Stimulated activated CD4-positive, alpha-beta T cell treated with anti-CD3 and anti-CD28 coated beads, TNF-alpha, amount 100 ng/mL, for 1 hour (primary cell): ENCODE measurements around the gene HS1BP3.

ENCODE experiments used
- DNase-seq, 3 donors: peaks; one replicate each; pipeline ENCODE4 v3.0.0-alpha.2; 2020; ENCODE audit warnings: low read depth in 3 of 3, low spot score in 1 of 3

HS1BP3 gene

DNA sequence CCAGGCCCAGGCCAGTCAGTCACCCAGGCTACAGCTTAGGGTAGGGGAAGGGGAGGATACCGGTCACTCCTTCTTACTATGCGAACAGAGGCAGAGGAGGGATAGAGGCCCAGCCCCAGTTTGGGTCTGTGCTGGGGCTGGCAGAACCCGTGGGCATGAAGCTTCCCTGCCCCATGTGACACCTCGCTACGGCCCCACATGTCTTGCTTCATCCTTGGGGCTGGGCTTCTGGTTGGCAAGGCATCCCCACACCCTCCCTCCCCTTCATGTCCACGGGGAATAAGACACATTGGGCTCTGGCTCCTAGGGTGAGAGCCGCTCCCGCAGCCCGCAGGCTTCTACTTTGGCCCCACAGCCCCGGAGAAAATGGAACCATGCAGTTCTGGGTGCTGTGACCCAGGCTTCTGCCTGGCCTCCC lies 32.4 kb downstream of the HS1BP3 start:
- DNase-seq, result no peak

DNA sequence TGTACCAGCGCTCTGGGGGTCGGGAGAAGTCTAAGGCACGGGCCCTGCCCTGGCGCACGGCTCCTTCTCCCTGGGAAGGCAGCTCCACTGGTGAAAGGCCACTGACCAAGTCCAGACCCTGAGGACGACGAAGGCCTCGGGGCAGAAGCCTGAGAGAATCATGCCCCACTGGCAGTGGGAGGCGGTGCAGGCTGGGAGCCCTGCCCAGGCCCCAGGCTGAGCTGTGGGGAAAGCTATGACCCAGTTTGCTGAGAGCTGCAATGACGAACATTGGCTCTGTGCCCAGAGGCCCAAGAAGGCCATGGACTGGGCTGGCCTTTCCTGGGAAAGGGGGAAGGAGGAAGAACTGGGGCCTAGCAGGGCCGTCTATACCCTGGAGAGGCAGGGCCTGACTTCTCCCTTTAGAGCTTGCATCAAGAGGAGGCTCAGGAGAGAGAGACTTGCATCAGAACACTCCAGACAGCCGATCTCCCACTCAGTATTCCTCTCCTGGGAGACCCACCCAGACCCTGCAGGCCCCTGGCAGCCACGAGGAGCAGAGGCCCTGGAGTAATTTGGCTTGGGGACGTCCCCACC lies 32.9 kb downstream of the HS1BP3 start:
- no peak for DNase-seq

DNA sequence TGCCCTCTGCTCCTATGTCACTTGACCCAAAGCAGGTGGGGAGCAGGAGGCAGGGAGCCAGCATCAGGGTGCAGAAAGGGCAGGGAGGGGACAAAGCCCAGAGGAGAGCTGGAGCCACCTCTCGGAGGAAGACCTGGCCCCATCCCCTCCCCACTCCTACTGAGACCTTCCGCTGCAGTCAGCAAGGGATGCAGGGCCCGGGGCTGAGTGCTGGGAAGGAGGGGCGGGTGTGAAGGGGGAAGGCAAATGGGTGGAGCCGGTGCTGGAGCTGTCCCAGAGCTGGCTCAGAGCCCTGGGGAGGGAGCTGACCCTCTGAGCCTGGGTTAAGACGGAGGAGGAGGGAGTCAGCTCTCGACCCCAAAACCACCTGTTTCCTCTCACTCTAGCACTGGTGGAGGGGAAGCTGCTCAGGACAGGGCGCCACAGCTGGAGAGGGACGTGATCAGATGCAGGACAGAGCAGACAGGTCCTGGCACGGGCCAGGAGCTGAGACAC lies 33.8 kb downstream of the HS1BP3 start:
- no peak for DNase-seq

DNA sequence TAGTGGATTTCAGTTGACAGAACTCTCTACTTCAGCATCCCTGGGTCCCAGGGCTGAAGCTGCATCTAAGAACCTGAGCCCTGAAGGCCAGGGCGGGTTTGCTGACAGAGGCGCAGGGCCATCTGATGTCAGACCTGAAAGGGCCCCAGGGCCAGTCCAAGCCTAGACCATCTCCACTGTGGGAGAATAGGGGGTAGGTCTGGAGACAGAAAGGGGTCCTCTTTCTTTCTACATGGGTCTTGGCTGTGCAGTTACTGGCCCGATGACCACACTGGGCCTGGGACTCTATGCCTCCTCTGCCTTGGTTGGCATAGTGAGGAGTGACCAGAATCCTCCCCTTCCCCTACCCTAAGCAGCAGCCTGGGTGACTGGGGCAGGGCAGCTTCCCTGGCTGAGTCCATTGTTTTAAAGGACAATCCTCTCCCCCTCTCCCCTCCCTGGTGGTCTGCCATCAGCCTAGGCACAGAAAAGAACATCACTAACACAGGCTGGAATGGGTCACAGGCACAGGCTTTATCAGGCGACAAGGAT lies 34.5 kb downstream of the HS1BP3 start:
- DNase-seq, result no peak

DNA sequence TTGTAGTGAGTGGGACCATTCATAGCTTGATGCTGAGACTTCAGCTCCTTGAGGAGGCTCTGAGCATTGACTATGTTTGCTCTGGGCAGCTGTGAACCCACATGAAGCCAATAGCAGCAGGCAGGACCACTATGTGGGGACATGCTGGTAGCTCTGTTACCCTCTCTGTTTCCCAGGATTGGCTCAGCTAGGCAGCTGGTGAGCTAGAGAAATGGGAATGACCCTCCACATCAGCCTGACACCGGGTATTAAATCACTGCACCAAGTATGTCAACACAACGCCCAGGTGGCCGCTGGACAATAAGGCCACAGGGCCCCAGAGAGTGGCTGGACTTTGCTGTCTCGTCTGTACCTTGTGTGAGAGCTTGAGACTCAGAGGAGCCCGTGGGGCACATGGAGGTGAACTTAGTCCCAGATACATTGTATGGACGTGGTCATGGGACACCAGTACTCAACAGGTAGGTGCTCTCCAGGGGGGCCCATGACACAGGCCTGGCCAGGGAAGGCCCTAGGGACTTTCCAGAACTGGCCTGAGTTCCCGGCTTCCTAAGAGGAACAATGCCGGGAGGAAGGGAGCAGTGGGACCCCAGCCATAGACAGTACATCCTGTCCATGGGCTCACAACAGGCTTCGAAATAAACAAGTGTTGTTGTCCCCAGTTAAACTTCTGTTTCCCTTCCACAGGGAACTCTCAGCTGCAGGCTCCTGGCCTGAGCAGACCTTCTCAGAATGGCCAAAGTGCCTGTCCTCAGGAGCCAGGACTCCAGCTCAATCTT lies 35.2 kb downstream of the HS1BP3 start:
- no peak for DNase-seq

DNA sequence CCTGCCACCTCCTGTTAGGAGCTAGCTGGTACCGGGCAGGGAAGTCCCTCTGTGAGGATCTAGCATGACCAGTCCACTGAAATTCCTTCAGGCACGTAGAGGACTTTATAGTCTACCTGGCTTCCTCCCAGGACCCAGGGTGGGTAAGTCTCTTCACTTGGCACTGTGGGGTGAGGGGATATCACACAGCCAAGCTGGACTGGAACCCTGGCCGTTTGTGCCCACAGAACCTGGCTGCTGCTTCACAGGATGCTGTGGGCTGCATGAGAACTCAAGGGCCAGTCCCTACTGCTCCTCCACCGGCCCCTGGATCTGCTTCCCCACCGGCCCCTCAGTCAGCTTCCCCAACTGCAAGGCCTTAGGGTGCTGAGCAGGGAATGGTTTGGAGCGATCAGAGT lies 35.8 kb downstream of the HS1BP3 start:
- DNase-seq, result no peak

DNA sequence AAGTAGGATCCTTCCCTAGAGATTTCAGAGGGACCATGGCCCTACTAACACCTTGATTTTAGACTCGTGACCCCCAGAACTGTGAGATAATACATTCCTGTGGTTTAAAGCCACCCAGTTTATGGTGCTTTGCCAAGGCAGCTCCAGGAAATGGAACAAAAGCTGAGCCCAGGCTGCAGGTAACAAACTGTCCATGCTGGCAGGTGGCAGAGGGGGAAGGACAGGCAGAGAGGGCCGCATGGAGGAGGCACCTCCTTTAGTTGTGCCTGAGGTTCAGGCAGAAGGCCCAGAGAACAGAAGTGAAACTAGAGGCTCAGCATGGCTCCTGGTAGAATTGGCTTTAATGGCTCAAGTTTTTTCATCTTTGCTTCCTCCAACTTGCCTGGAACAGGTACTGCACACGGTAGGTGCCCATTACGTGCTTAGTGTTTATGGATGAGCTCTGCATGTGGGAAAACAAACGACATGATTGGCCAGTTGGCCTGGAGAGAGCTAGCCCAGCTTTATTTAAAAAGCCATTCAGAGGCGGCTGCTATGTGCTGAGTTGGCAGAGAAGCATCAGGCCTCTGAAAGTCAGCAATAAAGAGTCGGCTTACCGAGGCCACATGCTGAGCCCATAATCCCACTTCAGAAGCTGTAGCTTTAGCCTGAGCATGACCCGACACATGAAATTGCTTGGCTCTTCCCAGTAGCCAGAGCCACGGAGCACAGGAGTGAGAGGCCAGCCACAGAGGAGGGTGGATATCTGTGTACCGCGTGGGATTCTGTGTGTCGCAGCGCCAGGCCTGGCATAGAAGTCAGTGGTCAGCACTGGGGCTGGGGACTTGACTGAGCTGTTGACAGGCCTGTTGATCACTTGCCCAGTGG lies 36.5 kb downstream of the HS1BP3 start:
- no peak for DNase-seq

DNA sequence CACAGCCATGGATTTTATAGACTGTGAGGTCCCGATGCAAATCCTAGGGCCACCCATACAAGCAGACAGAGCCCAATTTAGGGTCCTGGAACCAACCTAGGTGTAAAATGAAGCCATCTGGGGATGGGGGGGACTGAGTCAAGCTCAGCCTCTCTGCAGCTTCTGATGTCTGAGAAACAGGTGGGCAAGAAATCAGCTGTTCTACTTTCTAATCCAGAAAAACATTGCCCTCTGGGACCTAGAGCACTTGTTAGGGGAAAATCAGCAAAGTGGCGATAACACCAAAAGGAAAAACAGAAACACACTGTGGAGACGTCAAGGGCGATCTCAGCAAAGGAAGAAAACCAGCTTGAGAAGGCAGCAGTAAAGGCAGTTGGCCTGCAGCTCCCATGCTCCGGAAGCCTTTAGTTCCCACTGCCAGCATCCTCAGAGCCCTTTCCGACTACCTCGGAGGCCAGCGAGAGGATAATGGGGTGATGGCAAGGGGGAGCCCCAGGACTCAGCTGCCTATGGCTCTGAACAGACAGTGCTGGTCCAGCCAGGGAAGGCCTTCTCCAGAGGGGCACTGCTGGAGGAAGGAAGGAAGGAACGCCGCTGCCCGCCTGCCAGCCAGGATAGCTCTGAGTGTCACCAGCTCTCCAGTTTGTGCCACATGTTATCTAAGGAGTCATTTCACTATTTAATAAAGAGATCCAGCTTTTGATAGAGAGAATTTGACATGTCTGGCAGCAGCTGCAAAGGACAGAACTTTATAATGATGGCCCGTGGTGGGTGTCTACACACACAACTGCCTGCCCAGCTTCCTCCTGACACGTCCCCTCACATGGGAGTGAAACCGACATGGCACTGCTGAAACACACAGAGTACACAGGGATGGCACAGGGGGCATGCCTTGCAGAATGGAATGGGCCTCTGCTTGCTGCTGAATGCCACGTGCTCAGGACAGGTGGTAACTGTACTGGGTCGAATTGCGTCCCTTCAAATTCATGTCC lies 37.7 kb downstream of the HS1BP3 start:
- DNase-seq, result no peak

DNA sequence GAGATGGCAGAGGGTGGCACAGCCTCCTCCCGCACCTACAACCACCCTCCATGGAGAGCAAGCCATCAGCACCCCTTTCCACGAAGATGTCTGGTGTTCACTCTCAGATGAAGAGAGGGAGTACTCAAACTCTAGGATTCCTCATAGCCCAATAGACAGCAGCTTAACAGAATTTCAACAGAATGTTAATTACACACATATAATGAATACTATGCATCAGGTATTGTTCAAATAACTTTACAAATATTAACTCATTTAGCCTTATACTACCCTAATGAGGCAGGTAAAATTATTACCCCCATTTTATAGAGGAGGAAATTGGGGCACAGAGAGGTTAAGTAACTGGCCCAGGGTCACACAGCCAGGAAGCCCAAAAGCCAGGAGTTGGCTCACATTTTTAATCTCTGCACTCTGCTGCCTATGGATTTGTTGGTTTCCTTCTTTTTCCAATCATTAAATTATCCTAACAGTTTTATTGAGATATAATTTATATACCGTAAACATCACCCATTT lies 39.0 kb downstream of the HS1BP3 start:
- no peak for DNase-seq

DNA sequence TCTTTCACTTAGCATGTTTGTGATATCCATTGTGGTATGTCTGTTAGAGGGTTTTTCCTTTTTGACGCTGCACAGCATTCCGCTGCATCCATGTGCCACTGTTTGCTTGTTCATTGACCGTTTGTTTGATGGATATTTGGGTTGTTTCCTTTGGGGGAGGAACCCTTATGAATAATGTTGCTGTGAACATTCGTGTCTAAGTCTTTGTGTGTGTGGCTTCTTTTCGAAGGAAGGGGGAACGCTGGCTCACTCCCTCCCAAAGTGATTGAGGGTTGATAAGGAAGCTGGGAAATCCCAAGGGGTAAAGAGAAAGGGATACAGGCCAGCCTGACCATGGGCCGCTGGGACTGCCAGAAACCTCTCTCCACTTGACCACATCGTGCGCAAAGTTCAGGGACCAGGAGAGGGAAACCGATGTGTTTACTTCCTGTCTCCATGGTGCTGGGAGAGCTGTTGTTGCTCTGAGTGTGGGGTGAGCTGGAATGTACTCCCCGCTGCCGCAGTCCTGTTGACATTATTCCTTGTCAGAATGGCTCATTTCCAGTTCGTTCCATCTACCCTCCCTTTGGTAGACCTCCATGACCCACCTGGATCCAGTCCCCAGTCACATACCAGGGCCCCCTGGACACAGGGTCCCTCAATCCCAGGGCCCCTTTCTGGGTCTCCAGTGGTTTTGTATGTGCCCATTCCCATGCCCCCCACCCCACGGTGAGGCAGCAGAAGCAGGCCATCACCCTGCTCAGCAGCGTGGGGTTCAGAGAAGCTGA lies 39.6 kb downstream of the HS1BP3 start:
- no peak for DNase-seq

DNA sequence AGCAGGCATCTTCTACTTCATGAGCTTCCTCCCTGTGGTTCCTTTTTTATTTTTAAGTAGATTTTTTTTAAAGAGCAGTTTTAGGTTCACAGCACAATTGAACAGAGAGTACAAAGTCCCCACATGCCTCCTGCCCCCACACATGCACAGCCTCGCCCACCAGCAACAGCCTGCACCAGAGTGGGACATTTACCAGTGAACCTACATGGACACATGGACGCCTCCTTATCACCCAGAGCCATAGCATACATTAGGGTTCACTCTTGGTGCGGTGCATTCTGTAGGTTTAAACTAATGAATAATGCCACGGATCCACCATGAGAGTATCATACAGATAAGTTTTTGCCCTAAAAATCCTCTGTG lies 40.9 kb downstream of the HS1BP3 start:
- DNase-seq, result no peak

DNA sequence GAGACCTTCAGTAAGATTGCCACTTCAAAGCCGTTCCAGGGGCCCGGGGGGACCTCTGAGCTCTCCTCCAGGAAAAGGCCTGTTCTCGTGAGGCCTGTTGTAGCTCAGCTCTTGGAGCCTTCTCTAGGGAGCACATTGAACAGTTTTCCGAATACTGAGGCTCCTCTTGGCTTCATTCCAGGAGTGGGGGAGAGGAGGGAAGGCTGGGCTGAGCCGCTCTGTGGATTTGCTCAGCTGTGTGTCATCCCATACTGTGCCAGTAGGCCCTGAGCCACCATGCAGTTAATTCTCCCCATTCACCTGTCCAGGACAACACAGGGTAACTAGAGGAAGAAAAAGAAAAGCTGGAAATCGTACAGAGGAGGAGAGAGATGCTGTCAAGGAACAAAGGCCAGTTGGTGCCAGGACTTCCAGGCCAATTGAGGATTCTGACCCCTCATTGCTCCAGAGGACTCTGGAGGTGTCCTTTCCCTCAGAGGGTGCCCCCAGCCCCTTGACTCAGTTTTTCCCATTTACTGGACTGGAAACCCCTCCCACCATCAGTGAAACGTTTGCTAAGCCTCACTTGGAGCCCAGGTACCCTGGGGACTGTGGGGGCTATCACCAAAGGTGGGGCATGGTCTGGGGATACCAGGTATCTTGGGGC lies 41.4 kb downstream of the HS1BP3 start:
- DNase-seq, result no peak

DNA sequence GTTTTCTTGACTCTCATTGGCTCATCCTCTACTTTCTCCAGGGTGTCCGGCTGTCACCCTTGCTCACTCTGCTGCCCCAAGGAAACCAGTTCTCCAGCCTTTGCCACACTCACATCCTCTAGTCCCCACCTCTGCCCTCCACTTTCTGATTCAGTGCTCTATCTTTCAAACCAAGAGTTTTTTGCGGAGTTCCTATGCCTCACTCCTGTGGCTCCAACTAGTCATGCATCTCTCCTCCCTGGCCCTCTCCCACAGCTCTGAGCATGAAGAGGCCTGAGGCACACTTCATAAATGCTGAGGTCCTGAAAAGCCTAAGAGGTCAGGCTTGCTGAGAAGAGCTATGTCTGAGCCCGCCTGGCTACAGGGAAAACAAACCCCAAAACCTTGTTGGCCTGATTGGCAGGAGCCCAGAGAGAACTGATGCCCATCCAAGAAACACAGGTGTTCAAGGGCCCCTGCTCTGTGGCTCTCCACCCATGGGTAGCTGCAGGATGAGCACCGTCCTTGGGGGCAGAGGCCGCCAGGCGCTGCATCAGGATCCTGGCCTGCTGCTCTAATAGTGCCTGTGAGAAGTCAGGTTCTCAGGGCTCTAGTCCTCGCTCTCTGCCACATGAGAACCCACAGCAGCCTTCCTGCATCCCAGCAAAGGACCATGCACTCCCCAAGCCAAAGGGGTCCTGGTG lies 42.1 kb downstream of the HS1BP3 start:
- DNase-seq, result no peak

DNA sequence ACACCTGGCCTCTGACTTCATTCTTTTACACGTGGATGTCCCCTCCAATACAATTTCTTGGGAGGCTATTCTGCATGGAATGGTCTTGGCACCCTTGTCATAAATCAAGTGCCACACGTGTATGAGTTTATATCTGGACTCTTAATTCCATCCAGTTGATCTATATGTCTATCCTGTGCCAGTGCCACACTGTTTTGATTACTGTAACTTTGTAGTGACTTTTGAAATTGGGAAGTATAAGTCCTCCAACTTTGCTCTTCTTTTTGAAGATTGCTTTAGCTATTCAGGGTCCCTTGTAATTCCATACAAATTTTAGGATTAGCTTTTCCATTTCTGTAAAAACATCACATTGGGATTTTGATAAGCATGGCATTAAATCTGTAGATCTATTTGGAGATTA lies 43.5 kb downstream of the HS1BP3 start:
- DNase-seq, result no peak

DNA sequence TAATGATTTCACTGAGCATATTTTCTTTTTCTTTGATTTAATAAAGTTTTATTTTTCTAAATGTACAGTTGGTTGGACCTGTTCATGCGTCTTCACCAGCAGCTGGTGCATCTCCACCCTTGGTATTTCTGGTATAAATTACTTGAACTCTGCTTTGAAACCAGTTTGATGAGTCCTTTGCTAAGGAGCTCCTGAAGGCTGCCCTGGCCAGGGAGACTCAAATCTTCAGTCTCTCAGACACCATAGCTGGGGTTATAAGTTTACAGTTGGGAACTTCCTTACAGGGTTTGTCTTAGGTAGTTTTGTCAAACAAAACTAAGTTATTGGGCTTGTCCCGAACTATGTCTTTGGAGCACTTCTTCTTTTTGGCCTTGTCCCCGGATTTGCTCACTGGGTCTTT lies 44.7 kb downstream of the HS1BP3 start:
- no peak for DNase-seq

DNA sequence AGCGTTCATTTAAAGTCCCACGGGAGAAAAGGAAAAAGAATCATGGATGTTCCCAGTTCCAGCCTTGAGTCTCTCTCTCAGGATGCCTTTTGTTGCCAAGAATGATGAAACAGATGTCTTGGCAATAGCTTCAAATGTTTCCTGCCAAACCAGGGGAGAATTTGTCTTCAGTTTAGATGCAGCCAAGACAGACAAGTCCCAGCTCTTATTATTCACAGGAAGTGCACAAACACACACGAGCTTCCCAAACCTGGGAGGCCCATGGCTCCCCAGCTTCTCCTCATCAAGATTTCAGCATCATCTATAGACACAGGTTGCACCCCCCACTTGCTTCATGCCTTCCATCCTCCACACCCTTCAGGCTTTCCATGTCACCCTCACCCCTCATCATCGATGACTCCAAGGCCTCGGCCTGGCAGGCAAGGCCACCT lies 45.9 kb downstream of the HS1BP3 start:
- no peak for DNase-seq

DNA sequence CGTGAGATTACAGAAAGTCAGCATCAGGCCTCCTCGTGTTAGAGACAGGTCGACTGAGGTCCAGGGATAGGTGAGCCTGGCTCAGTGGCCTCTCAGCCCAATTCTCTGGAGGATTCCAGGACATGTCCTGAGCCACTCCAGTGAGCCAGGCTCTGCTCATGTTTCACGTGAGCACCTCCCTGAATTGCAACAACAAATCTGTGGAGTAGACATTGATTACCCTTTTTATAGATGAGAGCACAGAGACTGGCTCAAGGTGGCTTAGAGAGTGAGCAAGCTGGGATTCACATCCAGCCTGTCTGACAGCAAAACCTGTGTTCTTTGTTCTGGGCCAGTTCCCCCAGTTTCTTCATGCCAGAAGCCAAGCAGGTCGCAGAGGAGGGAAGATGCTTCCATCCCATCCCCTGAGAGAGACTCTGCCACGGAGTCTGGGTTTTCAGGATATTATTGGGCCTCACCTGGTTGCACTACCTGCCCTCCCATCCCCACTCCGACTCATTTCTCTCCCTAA lies 46.4 kb downstream of the HS1BP3 start:
- DNase-seq, result no peak

DNA sequence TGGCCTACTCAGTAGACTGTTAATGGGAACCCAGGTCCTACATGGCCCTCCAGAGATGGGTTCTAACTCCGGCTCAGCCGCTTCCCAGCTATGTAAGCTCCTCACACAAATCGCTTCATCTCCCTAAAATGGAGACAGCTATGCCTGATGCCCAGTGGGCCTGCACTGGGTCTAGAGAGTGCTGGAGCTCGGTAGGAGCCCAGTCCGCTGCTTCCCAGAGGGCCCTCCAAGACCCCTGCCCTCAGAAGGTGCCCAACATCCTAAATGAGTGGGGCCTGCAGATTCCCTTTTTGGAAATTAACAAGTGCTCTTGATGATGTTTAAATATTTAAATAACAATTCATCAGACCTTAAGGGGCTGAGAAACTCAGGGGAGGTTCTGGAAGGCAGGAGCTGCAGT lies 47.1 kb downstream of the HS1BP3 start:
- no peak for DNase-seq
